NCI-H748 (cell line): ENCODE results near the gene UPF3B.
"Not testable (repeated sequence)": the region's sequence is repeated elsewhere in the genome, so short reads cannot be mapped to it uniquely, and the experiment has no call there.

ENCODE experiments used
- DNase-seq: peaks from one replicate; lab custom pipeline; 2025; ENCODE audit not compliant: unreplicated experiment; lab: John Stamatoyannopoulos, UW

UPF3B gene

GRCh38 chrX:119826399-119826959, 26.3 kb downstream of the UPF3B start:
- DNase-seq, result no peak

- DNase-seq, result not testable (repeated sequence)
Measured at GRCh38 chrX:119824221-119824620, 28.5 kb downstream of the UPF3B start.

GRCh38 chrX:119821703-119822102, 31.1 kb downstream of the UPF3B start:
- DNase-seq, result not testable (repeated sequence)

GRCh38 chrX:119817130-119817690, 35.6 kb downstream of the UPF3B start:
- DNase-seq, result no peak

GRCh38 chrX:119816300-119816699, 36.5 kb downstream of the UPF3B start:
- DNase-seq, result no peak

GRCh38 chrX:119809185-119809666, 43.5 kb downstream of the UPF3B start:
- DNase-seq, result no peak

DNA sequence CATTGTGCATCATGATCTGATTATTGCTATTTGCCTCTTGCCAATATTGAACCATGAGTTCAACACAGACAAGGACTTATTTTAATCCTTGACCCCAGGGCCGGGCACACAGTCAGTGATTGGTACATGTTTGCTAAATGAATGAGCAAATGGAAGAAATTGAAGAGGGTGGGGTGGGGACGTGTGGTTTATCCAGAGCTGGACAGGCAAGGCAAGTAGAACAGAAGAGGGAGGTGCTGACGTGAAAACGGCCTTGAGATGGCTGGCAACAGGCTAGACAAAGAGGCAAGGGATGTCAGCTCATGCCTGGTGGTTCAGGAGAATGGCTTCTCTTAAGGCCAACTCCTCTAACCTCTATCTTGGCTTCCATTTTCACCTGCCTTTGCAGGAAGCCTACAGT, 44.3 kb downstream of the UPF3B start:
- DNase-seq, result not testable (repeated sequence)

GRCh38 chrX:119802546-119802945, 50.2 kb downstream of the UPF3B start:
- no peak for DNase-seq

DNA sequence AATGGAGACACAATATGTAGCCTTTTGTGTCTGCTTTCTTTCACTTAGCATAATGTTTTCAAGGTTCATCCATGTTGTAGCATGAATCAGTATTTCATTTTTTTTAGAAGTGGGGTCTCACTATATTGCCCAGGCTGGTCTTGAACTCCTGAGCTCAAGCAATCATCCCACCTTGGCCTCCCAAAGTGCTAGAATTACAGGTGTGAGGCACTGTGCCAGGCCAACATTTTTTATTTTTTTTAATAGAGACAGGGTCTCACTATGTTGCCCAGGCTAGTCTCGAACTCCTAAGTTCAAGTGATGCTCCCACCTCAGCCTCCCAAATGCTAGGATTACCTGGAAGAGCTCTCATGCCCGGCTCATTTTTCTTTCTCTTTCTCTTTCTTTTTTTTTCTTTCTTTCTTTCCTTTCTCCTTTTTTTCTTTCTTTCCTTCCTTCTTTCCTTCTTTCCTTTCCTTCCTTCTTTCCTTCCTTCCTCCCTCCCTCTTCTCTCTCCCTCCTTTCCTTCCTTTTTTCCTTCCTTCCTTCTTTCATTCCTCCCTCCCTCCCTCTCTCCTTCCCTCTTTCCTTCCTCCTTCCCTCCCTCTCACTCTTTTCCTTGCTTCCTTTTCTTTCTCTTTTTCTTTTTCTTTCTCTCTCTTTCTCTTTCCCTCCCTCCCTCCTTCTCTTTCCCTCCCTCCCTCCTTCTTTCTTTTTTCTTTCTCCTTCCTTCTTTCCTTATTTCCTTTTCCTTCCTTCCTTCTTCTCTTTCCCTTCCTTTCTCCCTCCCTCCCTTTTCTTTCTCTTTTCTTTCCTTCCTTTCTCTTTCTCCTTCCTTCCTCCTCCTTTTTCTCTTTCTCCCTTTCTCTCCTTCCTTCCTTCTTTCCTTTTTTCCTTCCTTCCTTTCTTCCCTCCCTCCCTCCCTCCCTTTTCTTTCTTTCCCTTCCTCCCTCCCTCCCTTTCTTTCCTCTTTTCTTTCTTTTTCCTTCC, 51.2 kb downstream of the UPF3B start:
- no peak for DNase-seq

DNA sequence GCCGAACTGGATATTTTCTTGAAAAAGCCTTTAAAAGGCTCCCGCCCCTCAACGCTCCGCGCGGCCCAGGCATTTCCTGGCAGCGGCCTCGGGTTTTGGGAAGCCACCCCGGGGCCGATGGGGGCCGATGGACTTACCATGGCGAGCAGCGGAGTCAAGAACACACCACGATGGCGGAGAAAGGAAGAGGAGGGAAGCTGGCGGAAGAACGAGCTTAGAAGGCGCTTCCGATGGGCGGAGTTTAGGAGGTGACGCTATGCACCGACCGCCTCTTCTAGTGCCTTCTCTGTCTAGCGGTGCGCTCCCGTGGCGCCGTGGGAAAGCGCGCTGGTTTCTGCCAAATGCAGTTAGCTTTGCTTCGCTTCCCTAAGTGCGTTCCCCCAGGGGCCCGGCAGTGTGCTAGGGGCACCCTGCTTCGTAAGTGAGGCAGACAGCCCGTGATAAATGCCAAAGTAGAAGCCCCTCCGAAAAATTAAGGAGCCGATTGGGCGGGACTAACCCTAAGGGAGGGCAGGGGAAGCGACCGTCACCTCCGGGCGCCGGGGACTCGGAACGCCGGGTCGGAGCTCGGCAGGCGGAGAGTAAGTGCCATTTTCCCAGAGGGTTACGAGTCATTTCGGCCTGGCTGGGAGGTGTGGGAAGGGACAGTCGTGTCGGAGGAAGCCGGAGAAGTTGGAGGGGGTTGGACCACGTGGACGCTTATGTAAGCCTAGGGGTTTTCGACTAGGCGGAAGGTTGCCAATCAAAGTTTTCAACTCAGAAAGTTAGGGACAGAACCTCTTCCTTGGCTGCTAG, 61.1 kb downstream of the UPF3B start, which contains the start of gene RPL39:
RPL39 (minus strand) TSS at position 194 of the 795 bp plus-strand sequence; CDS start at position 140, 54 bp downstream.
- DNase-seq, result peak; percentile 97

- peak; percentile 72 for DNase-seq
Measured at GRCh38 chrX:119790977-119791436, 61.8 kb downstream of the UPF3B start.

DNA sequence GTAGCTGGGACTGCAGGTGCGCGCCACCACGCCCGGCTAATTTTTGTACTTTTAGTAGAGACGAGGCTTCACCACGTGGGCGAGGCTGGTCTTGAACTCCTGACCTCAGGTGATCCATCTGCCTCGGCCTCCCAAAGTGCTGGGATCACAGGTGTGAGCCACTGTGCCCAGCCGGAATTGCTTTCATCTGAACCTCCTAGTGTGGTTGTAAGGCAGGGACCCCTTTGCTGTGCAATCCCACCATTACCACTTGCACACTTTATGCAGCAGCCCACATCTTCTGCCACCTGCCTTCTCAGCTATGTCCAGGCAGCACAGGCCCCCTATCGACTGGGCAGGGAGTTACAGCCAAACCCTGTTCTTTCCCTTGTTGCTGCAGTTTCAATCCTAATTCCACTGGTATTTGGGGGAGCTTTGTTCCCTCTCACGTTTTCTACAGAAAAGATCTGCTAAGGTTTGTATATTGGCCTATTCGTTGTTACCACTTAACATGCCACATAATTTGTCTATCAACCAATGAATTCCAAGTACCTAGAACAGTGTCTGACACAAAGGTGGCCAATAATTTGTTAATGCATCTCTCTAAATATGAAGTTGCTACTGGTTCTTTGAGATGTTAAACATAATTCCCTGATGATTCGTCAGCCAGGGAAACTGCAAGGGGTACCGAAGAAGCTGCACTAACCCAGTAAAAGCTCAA, 67.9 kb downstream of the UPF3B start:
- DNase-seq, result peak; percentile 11
